Mesodermal cell (in vitro differentiated cells): ENCODE results near the gene CCDC34.
A peak's percentile ranks its signal among the peaks of the same experiment; 100 is the strongest.

Experiments used
- H3K27ac ChIP-seq: 2 replicates; pipeline ENCODE4 v1.7.0; 2013; ENCODE audit warnings: mild to moderate bottlenecking, low read depth, low read length, moderate library complexity; ENCODE audit not compliant: severe bottlenecking
- H3K36me3 ChIP-seq: 2 replicates; pipeline ENCODE4 v1.7.1; 2013; ENCODE audit warnings: mild to moderate bottlenecking, low read length, moderate library complexity; ENCODE audit not compliant: control insufficient read depth, insufficient read depth
- H3K4me1 ChIP-seq: one replicate; pipeline ENCODE4 v1.7.1; 2013; ENCODE audit warnings: mild to moderate bottlenecking, low read length; ENCODE audit not compliant: insufficient read depth, control insufficient read depth, poor library complexity, severe bottlenecking
- H3K4me3 ChIP-seq: 2 replicates; pipeline ENCODE4 v1.7.0; 2013; ENCODE audit warnings: low read length, control low read depth, mild to moderate bottlenecking; ENCODE audit not compliant: insufficient read depth, poor library complexity, severe bottlenecking; ENCODE audit errors: extremely low read depth
- H3K9me3 ChIP-seq: 2 replicates; pipeline ENCODE4 v1.7.1; 2013; ENCODE audit warnings: mild to moderate bottlenecking, low read length, moderate library complexity; ENCODE audit not compliant: control insufficient read depth
- WGBS, 2 experiments: methylation state at CpG; one replicate each; pipeline ENCODE4 v1.1.5; 2013; ENCODE audit warnings: missing lambda C conversion rate in 2 of 2; ENCODE audit not compliant: insufficient coverage in 2 of 2; 5-methylcytosine and 5-hydroxymethylcytosine counted together

CCDC34 gene

GRCh38 chr11:27380771-27381170 lies 17.8 kb upstream of the CCDC34 start:
- H3K36me3 ChIP-seq: peaks cover 59% of the 10 kb centered on the region
- H3K9me3 ChIP-seq: no peaks in the 10 kb centered on the region
- H3K4me1 ChIP-seq: peaks cover 13% of the 10 kb centered on the region
- H3K4me3 ChIP-seq: no peak overlapping the region
- WGBS, 2 experiments: no CpG with 5 or more reads among the region's 2 CpGs
- H3K27ac ChIP-seq: no peak overlapping the region

- 89 to 90% methylated on average over 2 to 3 of the region's 3 CpGs for WGBS, 2 experiments
- peaks cover 62% of the 10 kb centered on the region for H3K36me3 ChIP-seq
Measured at GRCh38 chr11:27379449-27379848, 16.4 kb upstream of the CCDC34 start.

GRCh38 chr11:27375370-27375769 lies 12.4 kb upstream of the CCDC34 start:
- no CpG with 5 or more reads among the region's 2 CpGs for WGBS, 2 experiments
- no peak overlapping the region for H3K4me3 ChIP-seq
- H3K4me1 ChIP-seq: peaks cover 5% of the 10 kb centered on the region
- H3K36me3 ChIP-seq: peaks cover 72% of the 10 kb centered on the region
- no peaks in the 10 kb centered on the region for H3K9me3 ChIP-seq
- H3K27ac ChIP-seq: no peak overlapping the region

More at GRCh38 chr11:27379449-27379848, 16.4 kb upstream of the CCDC34 start:
- no peaks in the 10 kb centered on the region for H3K9me3 ChIP-seq
- H3K27ac ChIP-seq: no peak overlapping the region
- H3K4me1 ChIP-seq: peaks cover 1% of the 10 kb centered on the region
- H3K4me3 ChIP-seq: no peak overlapping the region

- Histone ChIP-seq H3K27ac (no peak overlapping the region), H3K4me1 (peaks cover 7% of the 10 kb centered on the region), H3K4me3 (no peak overlapping the region), H3K36me3 (peaks cover 60% of the 10 kb centered on the region), H3K9me3 (no peaks in the 10 kb centered on the region)
- WGBS, 2 experiments: 88 to 100% methylated on average over 1 to 2 of the region's 6 CpGs
Measured at GRCh38 chr11:27373856-27374602, 11.0 kb upstream of the CCDC34 start.

GRCh38 chr11:27373392-27373791 lies 10.4 kb upstream of the CCDC34 start:
- WGBS, 2 experiments: 86 to 100% methylated on average over 1 of the region's 3 CpGs
- Histone ChIP-seq H3K9me3 (no peaks in the 10 kb centered on the region), H3K4me1 (peaks cover 7% of the 10 kb centered on the region), H3K36me3 (peaks cover 61% of the 10 kb centered on the region), H3K27ac (no peak overlapping the region), H3K4me3 (no peak overlapping the region)

- Histone ChIP-seq H3K9me3 (no peaks in the 10 kb centered on the region), H3K36me3 (peaks cover 64% of the 10 kb centered on the region), H3K4me1 (peaks cover 7% of the 10 kb centered on the region), H3K27ac (no peak overlapping the region), H3K4me3 (no peak overlapping the region)
- WGBS, 2 experiments: 82 to 100% methylated on average over 2 of the region's 2 CpGs
Measured at GRCh38 chr11:27372164-27372563, 9.1 kb upstream of the CCDC34 start.

- Histone ChIP-seq H3K4me1 (peaks cover 7% of the 10 kb centered on the region), H3K9me3 (no peaks in the 10 kb centered on the region), H3K27ac (no peak overlapping the region), H3K36me3 (peaks cover 61% of the 10 kb centered on the region), H3K4me3 (no peak overlapping the region)
Measured at GRCh38 chr11:27371489-27371888, 8.5 kb upstream of the CCDC34 start.

GRCh38 chr11:27370374-27370773 lies 7.4 kb upstream of the CCDC34 start:
- Histone ChIP-seq H3K4me1 (peaks cover 7% of the 10 kb centered on the region), H3K27ac (peak overlapping the region; percentile 11), H3K9me3 (no peaks in the 10 kb centered on the region), H3K36me3 (peaks cover 57% of the 10 kb centered on the region), H3K4me3 (no peak overlapping the region)
- WGBS, 2 experiments: 60 to 62% methylated on average over 1 to 2 of the region's 2 CpGs

GRCh38 chr11:27367881-27368280 lies 4.9 kb upstream of the CCDC34 start:
- H3K4me1 ChIP-seq: peaks cover 7% of the 10 kb centered on the region
- H3K36me3 ChIP-seq: peaks cover 35% of the 10 kb centered on the region
- H3K27ac ChIP-seq: no peak overlapping the region
- WGBS, 2 experiments: 96 to 97% methylated on average over 10 of the region's 10 CpGs
- no peak overlapping the region for H3K4me3 ChIP-seq
- H3K9me3 ChIP-seq: no peaks in the 10 kb centered on the region

- H3K4me1 ChIP-seq: no peaks in the 10 kb centered on the region
- H3K4me3 ChIP-seq: peak overlapping the region; percentile 73
- 73 to 89% methylated on average over 4 to 8 of the region's 13 CpGs for WGBS, 2 experiments
- peaks cover 13% of the 10 kb centered on the region for H3K36me3 ChIP-seq
- H3K9me3 ChIP-seq: no peaks in the 10 kb centered on the region
- H3K27ac ChIP-seq: peak overlapping the region; percentile 62
Measured at GRCh38 chr11:27363576-27364117, 632 bp upstream of the CCDC34 start.
